Transverse colon (tissue), 4 donors: ENCODE data around the gene CADM1.

Source experiments
- CTCF ChIP-seq, 5 experiments: fragments of 200-600 bp in 3 of 5; fragments of 450-650 bp in 2 of 5; sonication (generic) in 3 of 5; IDR thresholded peaks; 1 replicate in 2 of 5; 2 replicates in 3 of 5; pipeline ENCODE4 v1.5.1; 2016 to 2017; ENCODE audit warnings: antibody characterized with exemption in 5 of 5, inconsistent platforms in 3 of 5, mild to moderate bottlenecking in 2 of 5, moderate library complexity in 1 of 5
- POLR2A ChIP-seq: fragments of 450-650 bp; IDR thresholded peaks from one replicate; pipeline ENCODE4 v1.6.1; 2016; ENCODE audit warnings: antibody characterized with exemption, mild to moderate bottlenecking, moderate library complexity
- POLR2AphosphoS5 ChIP-seq, 3 donors: sonication (generic); formaldehyde crosslinking; IDR thresholded peaks; one replicate each; pipeline ENCODE4 v1.6.1; 2016; ENCODE audit warnings: antibody characterized with exemption in 3 of 3

- no peak for TF ChIP-seq POLR2AphosphoS5 (IDR thresholded peaks at IDR 0.05)
- no peak for TF ChIP-seq POLR2A
- TF ChIP-seq CTCF (IDR thresholded peaks at IDR 0.05): no peak
Measured at GRCh38 chr11:115377882-115378296, 126.3 kb downstream of the CADM1 start.
